GM23338 (cell line): ENCODE results near the gene H2AZ1. TPM values are rescaled to one million over a fixed set of nuclear protein-coding genes. Genes with fewer than 3 reads are reported as not detected.

Experiments
- ATAC-seq: fragments of 200-7000 bp; cut with Tn5 transposase; 3 replicates; pipeline ENCODE4 v1.9.1; 2020
- DNase-seq: peaks from one replicate; pipeline ENCODE4 v3.0.0-alpha.2; 2015; ENCODE audit warnings: low spot score
- H2AFZ ChIP-seq: fragments of 200-600 bp; sonication (generic); 2 replicates; pipeline ENCODE4 v1.8.0; 2016; ENCODE audit warnings: antibody characterized with exemption, mild to moderate bottlenecking, moderate library complexity
- H3F3A ChIP-seq: fragments of 200-600 bp; sonication (generic); replicated peaks from 2 replicates; pipeline ENCODE4 v1.8.0; 2017; ENCODE audit warnings: antibody characterized with exemption, mixed run types, low read depth
- H3K27ac ChIP-seq: fragments of 200-600 bp; sonication (generic); 2 replicates; pipeline ENCODE4 v1.6.1; 2016; ENCODE audit warnings: low read depth
- H3K27me3 ChIP-seq: fragments of 200-600 bp; sonication (generic); 2 replicates; pipeline ENCODE4 v1.8.0; 2016; ENCODE audit warnings: mild to moderate bottlenecking, mixed run types, moderate library complexity; ENCODE audit not compliant: insufficient read depth
- H3K36me3 ChIP-seq: fragments of 200-600 bp; sonication (generic); 2 replicates; pipeline ENCODE4 v1.8.0; 2016; ENCODE audit warnings: mild to moderate bottlenecking; ENCODE audit not compliant: insufficient read depth
- H3K4me1 ChIP-seq: fragments of 200-600 bp; sonication (generic); 2 replicates; pipeline ENCODE4 v1.8.0; 2016; ENCODE audit warnings: mild to moderate bottlenecking, moderate library complexity; ENCODE audit not compliant: insufficient read depth
- H3K4me2 ChIP-seq: fragments of 200-600 bp; sonication (generic); 2 replicates; pipeline ENCODE4 v1.7.1; 2017; ENCODE audit warnings: mixed run types
- H3K4me3 ChIP-seq: fragments of 200-600 bp; sonication (generic); 2 replicates; pipeline ENCODE4 v1.6.1; 2016; ENCODE audit warnings: mixed run types
- H3K79me2 ChIP-seq: fragments of 200-600 bp; sonication (generic); replicated peaks from 2 replicates; pipeline ENCODE4 v1.8.0; 2017; ENCODE audit warnings: mild to moderate bottlenecking; ENCODE audit not compliant: insufficient read depth
- H3K9me2 ChIP-seq: fragments of 200-600 bp; sonication (generic); 2 replicates; pipeline ENCODE4 v1.8.0; 2017; ENCODE audit not compliant: insufficient read depth
- H4K20me1 ChIP-seq: fragments of 200-600 bp; sonication (generic); replicated peaks from 2 replicates; pipeline ENCODE4 v1.8.0; 2017; ENCODE audit warnings: mild to moderate bottlenecking; ENCODE audit not compliant: insufficient read depth
- H3K27ac Mint-ChIP-seq: 2 replicates; pipeline ENCODE4 v1.8.0; 2020; ENCODE audit warnings: inconsistent platforms, mild to moderate bottlenecking, moderate library complexity, mixed read lengths
- H3K27me3 Mint-ChIP-seq: 3 replicates; pipeline ENCODE4 v1.8.0; 2022; ENCODE audit warnings: low read depth, mild to moderate bottlenecking, moderate library complexity, mixed read lengths, inconsistent platforms; ENCODE audit not compliant: insufficient read depth, poor library complexity
- H3K36me3 Mint-ChIP-seq: 3 replicates; pipeline ENCODE4 v1.8.0; 2021; ENCODE audit warnings: low read depth, mild to moderate bottlenecking, inconsistent platforms, moderate library complexity, mixed read lengths
- H3K4me1 Mint-ChIP-seq: 3 replicates; pipeline ENCODE4 v1.8.0; 2020; ENCODE audit warnings: mild to moderate bottlenecking, inconsistent platforms, mixed read lengths
- H3K4me3 Mint-ChIP-seq: 3 replicates; pipeline ENCODE4 v1.8.0; 2021; ENCODE audit warnings: moderate library complexity, mild to moderate bottlenecking, inconsistent platforms, mixed read lengths
- H3K9me3 Mint-ChIP-seq: 3 replicates; pipeline ENCODE4 v1.8.0; 2020; ENCODE audit warnings: moderate library complexity, mild to moderate bottlenecking, inconsistent platforms, mixed read lengths
- CREB1 ChIP-seq: fragments of 250-450 bp; sonication (Bioruptor Pico); IDR thresholded peaks from 2 replicates; pipeline ENCODE4 v1.5.0; 2020; ENCODE audit warnings: low read depth, mild to moderate bottlenecking, moderate library complexity
- ETS1 ChIP-seq: IDR thresholded peaks from 2 replicates; pipeline ENCODE4 v1.6.1; 2016; ENCODE audit warnings: antibody characterized with exemption
- EZH2 ChIP-seq: fragments of 200-600 bp; sonication (generic); IDR thresholded peaks from one replicate; pipeline ENCODE4 v1.8.0; 2017; ENCODE audit warnings: antibody characterized with exemption, mild to moderate bottlenecking, low read depth; ENCODE audit not compliant: unreplicated experiment
- JUNB ChIP-seq: IDR thresholded peaks from one replicate; pipeline ENCODE4 v1.6.1; 2016; ENCODE audit warnings: antibody characterized with exemption; ENCODE audit not compliant: unreplicated experiment
- NANOG ChIP-seq: IDR thresholded peaks from 2 replicates; pipeline ENCODE4 v1.6.1; 2016; ENCODE audit warnings: antibody characterized with exemption, borderline replicate concordance
- POLR2AphosphoS5 ChIP-seq: IDR thresholded peaks from 2 replicates; pipeline ENCODE4 v1.6.1; 2016; ENCODE audit warnings: antibody characterized with exemption, low read depth
- REST ChIP-seq: IDR thresholded peaks from one replicate; pipeline ENCODE4 v1.6.1; 2018; ENCODE audit warnings: antibody characterized with exemption; ENCODE audit not compliant: unreplicated experiment
- STAT1 ChIP-seq: IDR thresholded peaks from one replicate; pipeline ENCODE4 v1.6.1; 2016; ENCODE audit warnings: antibody characterized with exemption; ENCODE audit not compliant: unreplicated experiment
- ZNF331 ChIP-seq: fragments of 250-450 bp; sonication (Bioruptor Pico); IDR thresholded peaks from 2 replicates; pipeline ENCODE4 v1.5.0; 2020; ENCODE audit warnings: low read depth, mild to moderate bottlenecking, moderate library complexity
- polyA plus RNA-seq: library from polyadenylated mRNA; unstranded; fragments of >200 nt; fragmentation: Nextera tagmentation; extraction: Ambion mirVana; gene quantifications from 2 replicates; pipeline ENCODE4 v1.2.1, GENCODE V29; 2016
- total RNA-seq: library from RNA; depleted of rRNA; stranded (reverse); fragments of >200 nt; shearing (Covaris generic); gene quantifications from 2 replicates; pipeline ENCODE4 v1.2.3, GENCODE V29; 2014

H2AZ1 gene
- total and polyA plus RNA-seq, 2 experiments from 2014 or later: 585 to 1,933 TPM

DNA sequence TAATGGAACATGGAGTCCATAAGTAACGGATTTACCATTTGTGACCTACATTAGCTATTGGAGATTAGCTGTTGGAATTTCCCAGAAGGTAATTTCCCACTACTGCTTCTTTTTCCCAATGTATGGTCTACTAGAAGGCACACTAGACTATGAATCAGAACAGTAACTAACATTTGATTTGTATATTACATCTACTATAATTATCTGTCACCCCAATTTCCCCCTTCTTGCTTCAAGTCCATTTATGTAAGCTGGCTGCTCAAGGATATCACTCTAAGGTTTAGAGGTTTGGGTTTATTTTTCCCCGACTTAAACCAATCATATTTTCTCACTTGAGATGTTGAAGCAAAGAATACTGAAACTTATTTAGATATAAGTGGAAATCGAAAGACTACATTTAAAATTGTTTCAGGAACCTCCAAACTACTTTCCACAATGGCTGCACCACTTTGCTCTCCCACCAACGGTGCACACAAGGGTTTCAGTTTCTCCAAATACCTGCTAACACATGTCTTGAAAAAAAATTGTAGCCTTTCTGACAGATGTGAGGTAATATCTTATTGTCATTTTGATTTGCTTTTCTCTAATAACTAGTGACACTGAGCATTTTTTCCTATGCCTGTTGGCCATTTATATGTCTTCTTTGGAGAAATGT, 33.3 kb upstream of the H2AZ1 start:
- Histone ChIP-seq H3K4me2 (no peak overlapping the region), H3K27me3 (no peaks in the 10 kb centered on the region)
- no peak overlapping the region for H3K4me3 Mint-ChIP-seq

DNA sequence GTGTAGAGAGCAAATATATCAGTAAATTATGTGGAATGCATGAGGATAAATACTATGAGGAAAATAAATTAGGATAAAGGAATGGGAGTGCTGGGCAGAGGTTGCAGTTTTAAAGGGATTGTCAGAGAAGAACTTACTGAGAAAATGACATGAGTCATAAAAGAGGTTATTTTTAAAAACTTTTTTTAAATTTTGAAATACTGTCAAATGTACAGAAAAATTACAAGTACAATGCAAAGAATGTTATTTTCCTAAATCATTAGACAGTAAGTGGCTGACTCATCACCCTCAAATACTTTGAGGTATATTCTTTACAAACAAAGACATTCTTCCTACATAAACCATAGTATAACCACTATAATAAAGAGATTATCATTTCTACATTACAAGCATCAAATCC, 29.8 kb upstream of the H2AZ1 start:
- Mint-ChIP-seq H3K4me3 (no peak overlapping the region), H3K27ac (no peak overlapping the region), H3K36me3 (no peaks in the 10 kb centered on the region), H3K9me3 (no peaks in the 10 kb centered on the region), H3K27me3 (no peaks in the 10 kb centered on the region), H3K4me1 (no peaks in the 10 kb centered on the region)
- Histone ChIP-seq H3K9me2 (no peaks in the 10 kb centered on the region), H2AFZ (no peak overlapping the region), H3K36me3 (no peaks in the 10 kb centered on the region), H3F3A (no peaks in the 10 kb centered on the region), H3K79me2 (no peaks in the 10 kb centered on the region), H3K4me1 (no peaks in the 10 kb centered on the region), H3K4me3 (no peak overlapping the region), H3K27ac (no peak overlapping the region), H4K20me1 (no peaks in the 10 kb centered on the region), H3K27me3 (no peaks in the 10 kb centered on the region), H3K4me2 (no peak overlapping the region)
- ATAC-seq (no peak), DNase-seq (no peak)
- TF ChIP-seq ZNF331 (CRISPR knock-in tag) (no peak), CREB1 (CRISPR knock-in tag) (no peak), STAT1 (no peak), EZH2 (no peak), ETS1 (no peak), REST (no peak), POLR2AphosphoS5 (no peak), JUNB (no peak)

More for the DNA sequence above, 33.3 kb upstream of the H2AZ1 start:
- H3K9me3 Mint-ChIP-seq: no peaks in the 10 kb centered on the region
- no peaks in the 10 kb centered on the region for H3K9me2 ChIP-seq
- no peaks in the 10 kb centered on the region for H3K4me1 Mint-ChIP-seq
- no peaks in the 10 kb centered on the region for H3F3A ChIP-seq
- H3K36me3 ChIP-seq: no peaks in the 10 kb centered on the region
- H2AFZ ChIP-seq: no peak overlapping the region
- no peaks in the 10 kb centered on the region for H3K27me3 Mint-ChIP-seq
- ATAC-seq (no peak), DNase-seq (no peak)
- H3K36me3 Mint-ChIP-seq: no peaks in the 10 kb centered on the region
- H3K4me3 ChIP-seq: no peak overlapping the region
- H3K27ac Mint-ChIP-seq: no peak overlapping the region
- H4K20me1 ChIP-seq: no peaks in the 10 kb centered on the region
- no peak overlapping the region for H3K27ac ChIP-seq
- no peaks in the 10 kb centered on the region for H3K4me1 ChIP-seq
- TF ChIP-seq STAT1: no peak
- TF ChIP-seq NANOG: no peak
- TF ChIP-seq JUNB: no peak
- TF ChIP-seq ETS1: no peak
- no peaks in the 10 kb centered on the region for H3K79me2 ChIP-seq
